Measurements from ENCODE around the gene SLC2A13.

DNA sequence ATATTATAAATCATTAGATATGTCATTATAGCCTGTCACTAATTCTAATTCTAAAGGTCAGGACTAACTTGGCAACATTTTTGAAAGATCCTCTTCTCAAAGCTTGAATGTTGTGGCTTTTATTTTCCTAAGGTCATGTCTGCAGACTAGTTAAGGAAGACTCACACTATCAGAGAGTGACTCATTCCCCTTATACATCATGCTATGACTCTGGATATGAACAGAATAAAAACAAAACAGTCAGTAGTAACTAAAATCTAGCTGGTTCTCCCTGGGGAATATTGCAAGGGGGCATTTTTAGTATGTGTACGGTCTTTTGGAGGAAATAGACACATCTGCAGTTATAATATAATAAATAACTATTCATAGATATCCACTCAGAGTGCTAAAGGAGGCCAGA, 170.6 kb downstream of the SLC2A13 start:
- TF ChIP-seq, protein P1, sequence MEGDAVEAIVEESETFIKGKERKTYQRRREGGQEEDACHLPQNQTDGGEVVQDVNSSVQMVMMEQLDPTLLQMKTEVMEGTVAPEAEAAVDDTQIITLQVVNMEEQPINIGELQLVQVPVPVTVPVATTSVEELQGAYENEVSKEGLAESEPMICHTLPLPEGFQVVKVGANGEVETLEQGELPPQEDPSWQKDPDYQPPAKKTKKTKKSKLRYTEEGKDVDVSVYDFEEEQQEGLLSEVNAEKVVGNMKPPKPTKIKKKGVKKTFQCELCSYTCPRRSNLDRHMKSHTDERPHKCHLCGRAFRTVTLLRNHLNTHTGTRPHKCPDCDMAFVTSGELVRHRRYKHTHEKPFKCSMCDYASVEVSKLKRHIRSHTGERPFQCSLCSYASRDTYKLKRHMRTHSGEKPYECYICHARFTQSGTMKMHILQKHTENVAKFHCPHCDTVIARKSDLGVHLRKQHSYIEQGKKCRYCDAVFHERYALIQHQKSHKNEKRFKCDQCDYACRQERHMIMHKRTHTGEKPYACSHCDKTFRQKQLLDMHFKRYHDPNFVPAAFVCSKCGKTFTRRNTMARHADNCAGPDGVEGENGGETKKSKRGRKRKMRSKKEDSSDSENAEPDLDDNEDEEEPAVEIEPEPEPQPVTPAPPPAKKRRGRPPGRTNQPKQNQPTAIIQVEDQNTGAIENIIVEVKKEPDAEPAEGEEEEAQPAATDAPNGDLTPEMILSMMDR (conservative IDR thresholded peaks at IDR 0.05; ENCODE audit: low read length) = no peak
- no peak for TF ChIP-seq EZH2phosphoT487 (IDR thresholded peaks at IDR 0.05; ENCODE audit: borderline replicate concordance)
